Stimulated activated CD8-positive, alpha-beta memory T cell treated with anti-CD3 and anti-CD28 coated beads, Interleukin-2, amount 100 ng/mL, for 48 hours (primary cell): ENCODE results near the gene SLC25A34.

ENCODE experiments used
- DNase-seq, 2 donors: peaks; one replicate each; pipeline ENCODE4 v3.0.0-alpha.2; 2020; ENCODE audit warnings: low read depth in 2 of 2

SLC25A34 gene

DNA sequence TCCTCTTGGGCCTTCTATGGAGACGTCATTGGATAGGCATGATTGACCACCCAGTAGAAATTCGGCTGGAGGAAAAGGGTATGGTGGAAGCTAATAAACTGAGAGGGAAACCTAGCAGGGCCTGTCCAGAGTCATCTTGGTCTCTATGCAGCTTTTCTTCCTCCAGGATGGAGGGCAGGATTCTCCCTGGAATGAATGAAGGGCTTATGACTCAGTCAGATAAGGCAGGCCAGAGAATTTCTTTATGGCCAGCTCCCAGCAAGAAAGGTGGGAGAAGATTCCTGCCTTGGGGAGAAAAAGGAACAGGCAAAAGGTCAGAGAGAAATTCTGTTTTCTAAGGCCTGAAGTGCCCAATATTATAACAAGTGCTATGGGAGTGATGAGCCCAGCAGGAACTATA, 39.6 kb downstream of the SLC25A34 start:
- no peak for DNase-seq

DNA sequence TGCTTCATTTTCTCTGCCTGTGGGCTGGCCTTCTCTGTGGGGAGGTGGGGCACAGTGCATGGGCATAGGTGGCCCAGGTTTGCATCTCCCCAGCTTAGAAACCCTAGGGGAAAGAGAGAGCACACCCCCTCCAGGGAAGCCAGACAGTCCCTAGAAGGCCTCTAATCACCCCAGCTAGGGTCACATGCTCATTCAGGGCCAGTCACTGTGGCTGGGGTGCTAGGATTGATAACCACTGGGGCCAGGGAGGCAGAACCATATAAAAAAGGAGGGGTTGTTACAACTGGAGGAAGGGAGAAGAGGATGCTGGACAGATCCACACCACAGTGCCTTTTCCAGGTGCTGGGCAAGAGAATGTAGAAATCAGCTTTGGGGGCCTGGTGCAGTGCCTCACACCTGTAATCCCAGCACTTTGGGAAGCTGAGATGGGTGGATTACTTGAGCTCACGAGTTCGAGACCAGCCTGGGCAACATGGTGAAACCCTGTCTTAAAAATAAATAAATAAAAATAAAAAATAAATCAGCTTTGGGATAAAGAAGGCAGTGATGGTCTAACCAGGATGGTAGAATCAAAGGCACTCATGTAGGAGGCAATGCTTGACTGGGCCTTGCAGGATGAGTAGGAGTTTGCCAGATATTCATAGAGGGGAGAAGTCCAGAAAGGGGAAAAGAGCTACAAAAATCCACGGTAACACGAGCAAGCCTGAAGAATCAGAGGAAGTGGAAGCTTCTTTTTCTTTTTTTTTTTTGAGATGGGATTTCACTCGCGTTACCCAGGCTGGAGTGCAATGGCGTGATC, 42.0 kb downstream of the SLC25A34 start:
- no peak for DNase-seq

DNA sequence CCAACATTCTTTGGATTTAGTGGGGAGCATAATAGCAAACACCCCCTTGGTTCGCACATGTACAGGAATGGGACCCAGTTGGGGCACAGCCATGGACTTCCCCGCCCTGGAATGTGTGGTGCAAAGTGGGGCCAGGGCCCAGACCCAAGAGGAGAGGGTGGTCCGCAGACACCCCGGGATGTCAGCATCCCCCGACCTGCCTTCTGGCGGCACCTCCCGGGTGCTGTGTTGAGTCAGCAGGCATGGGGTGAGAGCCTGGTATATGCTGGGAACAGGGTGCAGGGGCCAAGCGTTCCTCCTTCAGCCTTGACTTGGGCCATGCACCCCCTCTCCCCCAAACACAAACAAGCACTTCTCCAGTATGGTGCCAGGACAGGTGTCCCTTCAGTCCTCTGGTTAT, 49.6 kb downstream of the SLC25A34 start:
- DNase-seq = no peak

DNA sequence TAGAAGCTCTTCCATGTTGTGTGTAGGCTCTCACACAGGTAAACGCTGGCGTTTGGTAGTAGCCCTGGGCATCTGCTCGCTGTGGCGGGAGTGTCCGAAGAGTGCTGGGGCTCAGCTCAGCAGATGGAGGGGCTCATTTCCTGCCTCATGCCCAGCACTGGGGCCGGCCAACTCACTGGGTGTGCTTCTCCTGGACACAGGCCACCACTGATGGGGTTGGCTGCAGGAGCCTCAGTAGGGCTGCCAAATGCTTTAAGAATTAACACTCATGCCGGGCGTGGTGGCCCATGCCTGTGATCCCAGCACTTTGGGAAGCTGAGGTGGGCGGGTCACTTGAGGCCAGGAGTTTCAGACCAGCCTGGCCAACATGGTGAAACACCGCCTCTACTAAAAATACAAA, 50.5 kb downstream of the SLC25A34 start:
- no peak for DNase-seq

DNA sequence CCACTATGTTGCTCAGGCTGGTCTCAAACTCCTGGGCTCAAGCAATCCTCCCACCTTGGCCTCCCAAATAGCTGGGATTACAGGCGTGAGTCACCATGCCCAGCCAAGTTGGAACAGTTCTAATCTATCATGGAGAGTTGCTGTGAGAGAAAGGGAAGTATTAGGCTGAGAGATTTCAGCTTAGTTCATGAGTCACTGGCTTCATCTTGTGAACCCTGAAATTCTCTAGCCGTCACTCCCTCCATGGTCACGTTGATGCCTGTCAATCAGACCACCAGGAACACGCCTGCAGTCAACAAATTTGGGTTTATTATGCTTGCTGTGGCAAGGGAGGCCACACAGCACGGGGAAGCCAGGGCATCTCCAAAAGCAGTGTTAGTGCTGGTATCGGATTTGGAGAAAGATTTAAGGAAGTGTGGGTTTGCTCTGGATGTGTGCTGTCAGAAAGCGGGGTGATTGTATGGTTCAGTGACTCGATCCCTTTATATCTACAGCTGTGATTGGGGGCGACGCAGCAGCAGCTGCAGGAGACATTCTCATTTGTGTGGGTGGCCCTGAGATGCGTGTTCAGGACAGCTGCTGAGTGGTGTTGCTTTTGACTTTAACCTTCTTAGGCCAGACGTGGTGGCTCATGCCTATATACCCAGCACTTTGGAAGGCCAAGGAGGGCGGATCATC, 52.7 kb downstream of the SLC25A34 start:
- no peak for DNase-seq
